Measurements from ENCODE around the gene TANC2. TPM values are rescaled to one million over a fixed set of nuclear protein-coding genes. Genes with fewer than 3 reads are reported as not detected.

Gene TANC2
- total and polyA plus RNA-seq, 2 of the 8 experiments (the other 6 are each of a cell fraction or from before 2014, with no cell fraction given) = 5.7 to 21.9 TPM

DNA sequence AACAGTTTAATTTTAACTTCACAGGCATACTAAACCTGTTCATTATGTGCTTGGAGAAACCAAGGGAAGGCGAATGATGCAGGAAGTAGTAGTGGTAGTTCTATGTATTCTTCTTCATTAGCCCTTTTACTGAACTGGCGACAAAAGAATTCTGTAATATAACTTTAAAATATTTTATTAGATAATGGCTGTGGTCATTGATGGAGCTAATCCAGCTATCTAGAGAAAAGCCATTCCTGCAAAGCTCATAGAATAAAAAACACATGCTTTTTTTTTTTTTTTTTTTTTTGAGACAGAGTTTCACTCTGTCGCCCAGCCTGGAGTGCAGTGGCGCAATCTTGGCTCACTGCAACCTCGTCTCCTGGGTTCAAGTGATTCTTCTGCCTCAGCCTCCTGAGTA, 23.5 kb downstream of the TANC2 start:
- Histone ChIP-seq H4K91ac (replicated peaks; ENCODE audit: insufficient read length, low read length) (no peak overlapping the region), H3K4ac (replicated peaks; ENCODE audit: insufficient read length, low read depth, low read length) (no peak overlapping the region), H3K4me3 (ENCODE audit: extremely low read depth in 1 of 4, insufficient read depth in 2 of 4, low read depth in 3 of 4, low read length in 4 of 4) (no peak overlapping the region), H4K8ac (ENCODE audit: extremely low read depth, insufficient read depth, low read length) (no peak overlapping the region), H3K9ac (replicated peaks in 1 of 4; ENCODE audit: extremely low read depth in 1 of 4, low read depth in 3 of 4, low read length in 3 of 4) (no peak overlapping the region), H3K18ac (ENCODE audit: extremely low read depth, low read length) (no peak overlapping the region), H3K23ac (ENCODE audit: insufficient read length) (no peak overlapping the region), H2BK120ac (replicated peaks; ENCODE audit: low read depth, low read length) (no peak overlapping the region), H2AK5ac (ENCODE audit: low read depth, low read length) (no peak overlapping the region), H3K23me2 (ENCODE audit: low read depth, low read length) (no peaks in the 10 kb centered on the region; the same call in 1 of the 2 replicates), H3K79me1 (ENCODE audit: low read depth, low read length) (no peaks in the 10 kb centered on the region), H3K9me3 (ENCODE audit: insufficient read depth in 2 of 2, low read depth in 1 of 2, low read length in 1 of 2) (no peaks in the 10 kb centered on the region), H3K27ac (ENCODE audit: low read depth, low read length) (no peak overlapping the region), H2BK20ac (ENCODE audit: low read length) (no peak overlapping the region), H2BK12ac (ENCODE audit: low read depth, low read length) (no peak overlapping the region), H3K56ac (replicated peaks; ENCODE audit: insufficient read length, low read depth, low read length) (no peak overlapping the region), H3K36me3 (ENCODE audit: control insufficient read depth in 2 of 4, insufficient read depth in 4 of 4, low read length in 3 of 4) (no peaks in the 10 kb centered on the region), H3K14ac (ENCODE audit: insufficient read length) (no peak overlapping the region), H3K4me1 (replicated peaks in 1 of 4; ENCODE audit: control insufficient read depth in 3 of 4, insufficient read depth in 4 of 4, low read length in 3 of 4) (no peaks in the 10 kb centered on the region), H3K79me2 (ENCODE audit: control insufficient read depth in 1 of 2, insufficient read depth in 2 of 2, low read length in 2 of 2) (peaks cover 0 to 48% of the 10 kb centered on the region in 2 experiments; a peak in 2 of 4 replicates), H3K27me3 (replicated peaks in 1 of 4; ENCODE audit: control insufficient read depth in 3 of 4, extremely low read depth in 1 of 4, insufficient read depth in 3 of 4, low read length in 3 of 4) (no peaks in the 10 kb centered on the region), H4K20me1 (replicated peaks in 1 of 2; ENCODE audit: control insufficient read depth in 1 of 2, insufficient read depth in 2 of 2, low read length in 2 of 2) (no peaks in the 10 kb centered on the region), H2BK15ac (ENCODE audit: low read length) (no peak overlapping the region), H3K4me2 (ENCODE audit: insufficient read depth in 1 of 2, low read depth in 2 of 2, low read length in 2 of 2) (no peak overlapping the region), H2AFZ (ENCODE audit: low read length) (no peak overlapping the region), H2BK5ac (ENCODE audit: low read depth, low read length) (no peak overlapping the region), H4K5ac (ENCODE audit: insufficient read length, low read depth, low read length) (no peak overlapping the region)
- POLR2A ChIA-PET (ENCODE audit: partially characterized antibody) = no interaction called here
- DNase-seq (ENCODE audit: low read depth in 1 of 2, low spot score in 2 of 2) (no peak), FAIRE-seq (no peak)
- no peak for TF ChIP-seq POU5F1 (IDR thresholded peaks at IDR 0.05; ENCODE audit: low read depth, low read length)
- 91% methylated on average over 4 of the region's 5 CpGs; no CpG with 5 or more reads in 1 of the 2 experiments for WGBS, 2 experiments (ENCODE audit: extremely low coverage in 1 of 2, insufficient coverage in 1 of 2, insufficient read length in 1 of 2, insufficient replicate concordance in 2 of 2, low coverage in 1 of 2, low lambda C conversion rate in 2 of 2, missing lambda C conversion rate in 1 of 2)
- CTCF ChIA-PET (ENCODE audit: partially characterized antibody) = interaction anchor here (2.7 to 5.8 kb wide), 2 partner anchors 9 to 10 kb away, joined by 9 to 59 read pairs; no protein-coding TSS in a partner anchor

Measured in H1 (cell line).